Lung (tissue), 12 donors: ENCODE measurements around the gene RPL36A. TPM values are rescaled to one million over a fixed set of nuclear protein-coding genes. Genes with fewer than 3 reads are reported as not detected.

Source experiments
- ATAC-seq: fragments of 200-7000 bp; cut with Tn5 transposase; one replicate; pipeline ENCODE4 v1.9.1; 2020; ENCODE audit warnings: moderate number of reproducible peaks; ENCODE audit not compliant: insufficient read depth, low FRiP score
- DNase-seq, 3 donors: peaks; one replicate each; pipeline ENCODE4 v3.0.0-alpha.2; 2013 to 2017
- H3K27ac ChIP-seq, 2 donors: one replicate each; pipeline ENCODE4 v1.5.1; 2013; ENCODE audit warnings: mild to moderate bottlenecking in 2 of 2, moderate library complexity in 2 of 2, control low read depth in 1 of 2, inconsistent platforms in 1 of 2, low read depth in 1 of 2, low read length in 1 of 2
- H3K27me3 ChIP-seq, 3 donors: one replicate each; pipeline ENCODE4 v1.5.1; 2013; ENCODE audit warnings: low read length in 2 of 3; ENCODE audit not compliant: control insufficient read depth in 3 of 3, insufficient read depth in 3 of 3
- H3K36me3 ChIP-seq, 4 donors: one replicate each; pipeline ENCODE4 v1.5.1; 2013; ENCODE audit warnings: low read length in 4 of 4, mild to moderate bottlenecking in 1 of 4, moderate library complexity in 1 of 4; ENCODE audit not compliant: control insufficient read depth in 4 of 4, insufficient read depth in 4 of 4
- H3K4me1 ChIP-seq, 5 donors: one replicate each; pipeline ENCODE4 v1.5.1; 2013; ENCODE audit warnings: low read length in 5 of 5, mild to moderate bottlenecking in 2 of 5, moderate library complexity in 1 of 5; ENCODE audit not compliant: control insufficient read depth in 5 of 5, insufficient read depth in 5 of 5
- H3K4me3 ChIP-seq: one replicate; pipeline ENCODE4 v1.5.1; 2013; ENCODE audit warnings: mild to moderate bottlenecking, control low read depth, moderate library complexity
- H3K9ac ChIP-seq, 2 donors: one replicate each; pipeline ENCODE4 v1.5.1; 2013; ENCODE audit warnings: low read length in 2 of 2, control low read depth in 1 of 2; ENCODE audit not compliant: insufficient read depth in 1 of 2
- H3K9me3 ChIP-seq, 4 donors: one replicate each; pipeline ENCODE4 v1.5.1; 2013; ENCODE audit warnings: low read length in 3 of 4, mild to moderate bottlenecking in 1 of 4, moderate library complexity in 1 of 4; ENCODE audit not compliant: control insufficient read depth in 4 of 4, insufficient read depth in 3 of 4
- CTCF ChIP-seq: IDR thresholded peaks from 2 replicates; pipeline ENCODE4 v1.5.1; 2012; ENCODE audit warnings: mild to moderate bottlenecking; ENCODE audit errors: control extremely low read depth, extremely low read depth
- WGBS, 2 donors: extraction: QIAGEN DNeasy Blood & Tissue Kit; methylation state at CpG; one replicate each; pipeline ENCODE4 v1.1.7; 2013; 5-methylcytosine and 5-hydroxymethylcytosine counted together
- polyA plus RNA-seq, 2 donors: library from polyadenylated mRNA; stranded (reverse); fragments of 200-250 nt; gene quantifications; one replicate each; pipeline ENCODE4 v1.2.1, GENCODE V29; 2013
- total RNA-seq, 2 donors: library from RNA; depleted of rRNA in 1 of 2; stranded (reverse); fragments of >200 nt in 1 of 2; gene quantifications; one replicate each; pipeline ENCODE4 v1.2.1, GENCODE V29; 2014 to 2021
- donor health status: control.
- donor health status: control.
- donor health status: Bipolar disorder and iron deficiency.
- donor health status: healthy.
- donor health status: DM: yes; HTN: yes; CAD: no.

The RPL36A gene
- total and polyA plus RNA-seq, 4 donors = 199 to 4,087 (median 1,280) TPM

GRCh38 chrX:101394372-101394771, 3.6 kb downstream of the RPL36A start:
- Histone ChIP-seq H3K27ac (no peak overlapping the region), H3K9ac (no peak overlapping the region), H3K4me1 (peaks cover 0 to 9% (median 0%) of the 10 kb centered on the region in 5 donors), H3K4me3 (no peak overlapping the region), H3K36me3 (peaks cover 0 to 4% (median under 1%) of the 10 kb centered on the region in 4 donors), H3K27me3 (peaks cover 0 to 3% (median 2%) of the 10 kb centered on the region in 3 donors), H3K9me3 (no peaks in the 10 kb centered on the region)
- DNase-seq = no peak
- ATAC-seq = no peak
- TF ChIP-seq CTCF = no peak

GRCh38 chrX:101395789-101396188, 5.0 kb downstream of the RPL36A start:
- no peak overlapping the region for H3K9ac ChIP-seq
- H3K27ac ChIP-seq = no peak overlapping the region
- H3K9me3 ChIP-seq = no peaks in the 10 kb centered on the region
- DNase-seq = no peak
- peaks cover 0 to 4% (median under 1%) of the 10 kb centered on the region in 4 donors for H3K36me3 ChIP-seq
- WGBS, 2 donors = 20 to 72% methylated on average over 1 of the region's 1 CpG
- peaks cover 0 to 9% (median 0%) of the 10 kb centered on the region in 5 donors for H3K4me1 ChIP-seq
- TF ChIP-seq CTCF = no peak
- H3K27me3 ChIP-seq = peaks cover 0 to 3% (median 2%) of the 10 kb centered on the region in 3 donors
- no peak for ATAC-seq
- H3K4me3 ChIP-seq = no peak overlapping the region

- Histone ChIP-seq H3K9me3 (no peaks in the 10 kb centered on the region), H3K27ac (no peak overlapping the region), H3K4me1 (no peaks in the 10 kb centered on the region), H3K4me3 (no peak overlapping the region), H3K27me3 (peaks cover 0 to 5% (median 2%) of the 10 kb centered on the region in 3 donors), H3K36me3 (peaks cover 0 to 2% (median under 1%) of the 10 kb centered on the region in 4 donors), H3K9ac (no peak overlapping the region)
- TF ChIP-seq CTCF = no peak
- ATAC-seq (no peak), DNase-seq (no peak)
- 45 to 46% methylated on average over 4 of the region's 4 CpGs for WGBS, 2 donors
Measured at GRCh38 chrX:101397779-101398178, 7.0 kb downstream of the RPL36A start.

GRCh38 chrX:101398694-101399093, 7.9 kb downstream of the RPL36A start:
- Histone ChIP-seq H3K4me3 (no peak overlapping the region), H3K9ac (no peak overlapping the region), H3K27me3 (peaks cover 0 to 5% (median 0%) of the 10 kb centered on the region in 3 donors), H3K9me3 (no peaks in the 10 kb centered on the region), H3K4me1 (no peaks in the 10 kb centered on the region), H3K36me3 (peaks cover 0 to 2% (median under 1%) of the 10 kb centered on the region in 4 donors), H3K27ac (no peak overlapping the region)
- WGBS, 2 donors = 70 to 95% methylated on average over 4 of the region's 4 CpGs
- no peak for DNase-seq
- TF ChIP-seq CTCF = no peak
- no peak for ATAC-seq
